ENCODE measurements around the gene TNPO1. TPM values are rescaled to one million over a fixed set of nuclear protein-coding genes. Genes with fewer than 3 reads are reported as not detected.
"Not testable (repeated sequence)": the region's sequence is repeated elsewhere in the genome, so short reads cannot be mapped to it uniquely, and the experiment has no call there.

Gene TNPO1
- total RNA-seq, 1 experiment from 2014 or later, result 163 TPM

DNA sequence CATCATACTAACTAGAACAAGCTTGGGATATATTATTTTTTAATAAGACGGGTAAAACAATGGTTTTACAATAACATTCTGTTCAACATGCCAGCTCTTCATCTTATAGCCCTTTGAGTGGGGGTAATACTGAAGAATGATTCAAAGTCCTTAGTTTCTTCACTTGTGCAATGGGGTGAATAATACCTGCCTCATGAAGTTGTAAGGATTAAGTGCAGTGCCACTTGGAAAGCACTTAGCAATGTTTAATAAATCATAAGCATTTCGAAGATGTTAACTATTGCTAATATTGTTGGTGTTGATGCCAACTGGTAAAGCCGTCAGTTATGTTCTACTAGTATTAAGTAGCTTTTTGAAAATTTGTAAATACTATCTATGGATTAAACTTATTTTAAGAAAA lies 38.0 kb downstream of the TNPO1 start:
- DNase-seq (ENCODE audit: low spot score), result no peak

DNA sequence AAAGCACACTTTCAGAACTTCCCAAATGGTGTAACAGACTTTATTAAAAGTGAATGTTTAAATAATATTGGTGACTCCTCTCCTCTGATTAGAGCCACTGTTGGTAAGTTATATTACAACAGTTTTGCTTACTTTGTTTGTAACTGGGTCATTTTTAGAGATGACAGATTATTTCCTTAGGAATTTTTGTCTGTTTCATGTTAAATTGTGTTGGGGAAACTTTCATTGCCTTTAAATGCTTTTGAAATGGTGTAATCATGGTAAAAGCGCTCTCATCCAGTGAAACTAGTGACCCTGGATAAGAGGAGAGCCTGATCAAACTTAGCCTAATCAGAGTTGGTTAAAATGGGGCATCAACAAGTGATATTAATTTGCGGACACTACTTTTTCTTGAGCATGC lies 39.4 kb downstream of the TNPO1 start:
- DNase-seq (ENCODE audit: low spot score), result no peak

DNA sequence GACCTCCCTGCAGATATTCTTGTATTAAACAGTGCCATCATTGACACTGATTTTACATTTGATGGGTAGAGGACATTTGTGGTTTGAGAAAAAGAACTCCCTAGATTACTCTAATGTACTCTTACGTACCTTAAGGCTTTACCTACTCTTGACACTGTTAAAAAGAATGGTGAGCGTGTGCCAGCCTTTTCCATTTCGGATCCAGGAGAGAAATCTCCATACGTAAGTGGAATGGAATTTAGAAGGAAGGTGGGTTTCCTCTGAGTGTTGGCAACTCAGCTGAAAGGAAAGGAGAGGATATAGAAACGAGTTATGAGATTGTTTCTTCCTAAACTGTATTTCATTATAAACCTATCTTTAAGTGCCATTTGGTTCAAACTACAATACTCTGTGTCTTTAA lies 40.9 kb downstream of the TNPO1 start:
- no peak for DNase-seq (ENCODE audit: low spot score)

DNA sequence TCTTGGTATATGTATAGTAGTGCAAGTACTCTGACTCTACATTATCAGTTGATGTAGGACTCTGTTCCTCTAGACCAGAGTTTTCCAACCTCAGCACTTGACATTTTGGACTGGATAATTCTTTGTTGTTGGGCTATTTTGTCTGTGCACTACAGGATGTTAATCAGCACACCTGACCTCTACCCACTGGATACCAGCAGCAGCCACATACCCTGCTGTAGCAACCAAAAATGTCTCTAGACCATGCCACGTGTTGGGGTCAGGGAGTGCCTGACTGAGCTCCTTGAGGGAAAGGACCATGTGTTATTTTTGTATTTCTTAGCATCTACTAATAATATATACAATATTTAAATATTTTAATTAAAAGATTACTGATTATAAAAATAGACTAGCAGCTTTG lies 42.7 kb downstream of the TNPO1 start:
- DNase-seq (ENCODE audit: low spot score), result no peak

DNA sequence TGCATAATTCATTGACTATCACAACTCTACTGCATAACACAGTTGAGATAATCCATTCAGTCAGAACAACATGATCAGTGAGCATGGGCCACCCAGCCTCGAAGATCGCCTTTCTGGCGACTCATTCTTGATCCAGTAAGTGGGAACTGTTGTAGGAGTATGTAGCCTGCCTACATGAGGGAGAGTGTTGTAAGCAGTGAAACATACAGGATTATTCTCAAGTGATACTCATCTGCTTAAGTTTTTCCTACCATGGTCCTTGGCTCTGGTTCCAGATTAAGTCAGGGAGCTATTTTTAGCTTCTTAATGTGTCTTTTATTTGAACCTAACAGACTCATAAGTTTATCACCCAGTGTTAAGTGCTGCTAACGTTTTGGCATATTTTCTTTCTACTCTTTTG lies 44.0 kb downstream of the TNPO1 start:
- DNase-seq (ENCODE audit: low spot score), result no peak

DNA sequence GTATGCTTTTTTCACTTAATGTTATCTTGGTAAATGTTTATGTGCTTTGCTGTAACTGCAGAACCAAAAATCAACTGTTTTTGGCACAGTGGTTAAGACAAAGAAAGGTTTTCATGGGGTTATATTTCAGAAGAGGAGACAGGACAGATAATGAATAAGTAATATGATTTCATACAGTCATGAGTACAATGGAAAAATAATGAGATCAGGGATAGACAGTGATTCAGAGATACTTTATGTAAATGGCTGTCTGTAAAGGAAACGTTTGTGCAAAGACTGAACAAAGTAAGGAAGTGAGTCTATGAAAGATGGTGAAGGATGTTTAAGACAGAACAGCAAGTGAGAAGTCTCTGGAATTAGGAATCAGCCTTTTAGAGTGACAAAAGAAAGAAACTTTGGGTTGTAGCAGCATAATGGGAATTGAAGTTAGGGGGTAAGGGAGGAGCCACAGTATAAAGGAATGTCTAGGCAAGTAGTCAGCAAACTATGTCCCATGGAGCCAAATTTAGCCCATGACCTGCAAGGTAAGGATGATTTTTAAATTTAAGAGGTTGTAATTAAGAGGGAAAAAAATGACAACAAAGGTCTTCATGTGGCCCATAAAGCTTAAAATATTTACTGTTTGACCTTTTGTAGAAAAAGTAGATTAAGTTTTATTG lies 55.0 kb downstream of the TNPO1 start:
- DNase-seq (ENCODE audit: low spot score), result no peak

DNA sequence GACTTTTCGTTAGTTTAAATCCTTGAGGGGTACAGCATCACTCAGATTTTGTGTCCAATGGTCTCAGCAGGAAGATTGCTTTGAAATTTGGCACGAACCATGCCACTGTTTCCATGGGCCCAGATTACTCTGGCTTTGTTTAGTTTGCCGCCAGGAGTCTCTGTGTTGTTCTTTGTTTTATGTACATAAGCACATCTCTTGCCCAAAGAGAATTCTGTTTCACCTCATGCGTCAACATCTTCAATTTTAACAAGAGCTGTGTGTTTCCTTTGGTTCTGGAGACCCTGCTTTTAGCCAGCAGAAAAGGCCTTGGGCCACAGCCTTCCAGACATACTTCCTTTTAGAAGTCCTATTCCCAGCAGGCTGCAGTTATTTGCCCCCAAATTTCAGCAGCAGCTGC lies 62.4 kb downstream of the TNPO1 start:
- no peak for DNase-seq (ENCODE audit: low spot score)

DNA sequence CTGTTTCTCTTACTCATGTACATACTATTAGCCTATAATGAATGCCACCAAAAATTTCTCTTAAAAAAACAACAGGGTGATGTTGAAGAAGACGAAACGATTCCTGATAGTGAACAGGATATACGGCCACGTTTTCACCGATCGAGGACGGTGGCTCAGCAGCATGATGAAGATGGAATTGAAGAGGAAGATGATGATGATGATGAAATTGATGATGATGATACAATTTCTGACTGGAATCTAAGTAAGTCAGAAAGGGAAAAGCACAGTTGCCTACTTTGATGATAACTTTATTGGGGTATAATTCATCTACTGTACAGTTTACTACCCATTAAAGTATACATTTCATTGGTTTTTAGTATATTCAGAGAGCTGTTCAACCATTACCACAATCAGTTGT lies 66.5 kb downstream of the TNPO1 start:
- DNase-seq (ENCODE audit: low spot score), result no peak

DNA sequence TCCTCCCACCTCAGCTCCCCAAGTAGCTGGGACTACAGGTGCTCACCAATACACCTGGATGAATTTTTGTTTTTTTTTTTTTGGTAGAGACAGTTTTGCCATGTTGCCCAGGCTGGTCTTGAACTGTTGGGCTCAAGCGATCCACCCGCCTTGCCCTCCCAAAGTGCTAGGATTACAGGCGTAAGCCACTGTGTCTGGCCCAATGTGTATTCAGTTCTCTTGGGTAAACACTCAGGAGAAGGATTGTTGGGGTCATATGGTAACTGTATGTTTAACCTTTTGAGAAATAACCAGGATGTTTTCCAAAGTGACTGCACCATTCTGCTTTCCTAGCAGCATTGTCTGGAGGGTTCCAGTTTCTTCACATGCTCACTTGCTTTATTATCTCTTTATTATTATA lies 67.4 kb downstream of the TNPO1 start:
- no peak for DNase-seq (ENCODE audit: low spot score)

DNA sequence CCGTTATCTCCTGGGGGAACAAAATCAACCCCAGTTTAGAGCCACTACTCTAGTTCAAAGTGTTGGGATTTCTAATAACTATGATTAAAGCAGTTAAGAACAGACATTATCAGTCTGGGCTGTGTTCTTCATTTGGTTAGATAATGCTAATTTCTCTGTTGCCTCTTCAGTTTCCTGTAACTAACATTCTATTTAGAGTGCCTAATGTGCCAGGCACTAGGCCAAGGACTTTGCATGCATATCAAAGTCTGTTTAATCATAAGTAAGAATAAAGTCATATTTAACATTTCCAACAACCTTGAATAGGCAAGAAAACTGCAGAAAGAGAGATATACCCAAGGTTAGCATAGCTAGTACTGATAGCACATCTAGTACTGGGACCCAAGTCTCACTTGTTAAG lies 68.4 kb downstream of the TNPO1 start:
- DNase-seq (ENCODE audit: low spot score), result no peak

DNA sequence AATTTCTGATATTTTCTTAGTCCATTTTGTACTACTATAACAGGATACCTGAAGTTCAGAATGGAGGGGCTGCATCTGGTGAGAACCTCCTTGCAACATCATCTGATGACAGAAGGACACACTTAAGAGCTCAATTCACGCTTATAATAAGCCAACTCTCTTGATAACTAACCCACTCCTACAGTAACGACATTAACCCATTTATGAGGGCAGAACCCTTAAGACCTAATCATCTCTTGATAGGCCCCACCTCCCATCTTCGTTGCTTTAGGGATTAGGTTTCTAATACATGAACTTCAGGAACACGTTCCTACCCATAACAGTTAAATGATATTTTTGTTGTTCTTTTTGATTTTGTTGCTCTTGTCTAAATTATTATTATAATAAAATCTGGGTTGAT lies 69.4 kb downstream of the TNPO1 start:
- DNase-seq (ENCODE audit: low spot score), result no peak

DNA sequence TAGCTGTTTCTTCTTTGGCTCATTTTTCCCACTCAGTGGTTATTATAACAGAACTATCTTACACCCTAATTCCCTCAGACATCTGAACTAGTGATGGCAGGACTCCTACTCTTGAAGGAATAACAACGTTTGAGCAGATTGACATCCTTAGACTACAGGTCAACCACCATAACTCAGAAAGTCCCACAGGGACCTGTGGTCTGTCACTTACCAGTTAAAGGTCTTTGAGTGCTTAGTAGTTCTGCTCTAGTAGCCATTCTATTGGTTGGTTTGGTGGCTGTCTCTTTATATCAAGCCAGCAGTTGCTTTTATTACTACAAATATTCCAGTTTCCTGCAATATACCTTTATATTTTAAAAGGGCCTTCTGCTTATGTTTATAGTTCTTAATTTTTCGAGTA lies 72.1 kb downstream of the TNPO1 start:
- no peak for DNase-seq (ENCODE audit: low spot score)

DNA sequence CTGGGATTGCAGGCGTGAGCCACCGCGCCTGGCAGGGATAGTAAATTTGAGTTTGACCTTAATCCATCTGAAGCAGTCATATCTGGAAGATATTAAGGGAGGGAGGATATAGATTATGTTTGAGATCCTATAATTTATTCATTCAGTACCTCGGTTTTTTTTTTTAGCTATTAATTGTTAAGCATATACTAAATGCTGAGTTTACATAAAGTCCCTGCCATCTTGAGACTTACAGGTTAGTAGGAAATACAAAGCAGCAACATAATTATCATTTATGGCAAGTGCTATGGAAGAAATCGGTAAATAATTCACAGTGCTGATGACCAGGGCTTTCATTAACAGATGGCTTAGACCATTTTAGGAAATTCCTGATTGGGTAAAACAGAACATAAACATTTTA lies 72.9 kb downstream of the TNPO1 start:
- DNase-seq (ENCODE audit: low spot score), result no peak

DNA sequence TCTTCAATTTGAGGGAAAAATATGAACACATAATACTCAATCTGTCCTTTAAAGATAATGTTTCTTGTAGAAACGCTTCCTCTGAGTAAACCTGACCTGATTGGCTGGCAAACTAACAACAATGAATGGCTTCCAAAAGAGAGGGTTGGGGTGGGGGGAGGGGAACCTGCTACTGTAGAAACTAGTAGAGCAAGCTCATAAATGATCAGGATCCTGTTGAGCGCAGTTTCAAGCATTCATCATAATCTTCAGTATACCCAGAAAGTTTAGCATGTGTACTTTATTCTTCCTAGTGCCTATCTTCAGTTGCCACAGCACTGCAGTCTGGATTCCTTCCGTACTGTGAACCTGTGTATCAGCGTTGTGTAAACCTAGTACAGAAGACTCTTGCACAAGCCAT lies 76.4 kb downstream of the TNPO1 start:
- no peak for DNase-seq (ENCODE audit: low spot score)

DNA sequence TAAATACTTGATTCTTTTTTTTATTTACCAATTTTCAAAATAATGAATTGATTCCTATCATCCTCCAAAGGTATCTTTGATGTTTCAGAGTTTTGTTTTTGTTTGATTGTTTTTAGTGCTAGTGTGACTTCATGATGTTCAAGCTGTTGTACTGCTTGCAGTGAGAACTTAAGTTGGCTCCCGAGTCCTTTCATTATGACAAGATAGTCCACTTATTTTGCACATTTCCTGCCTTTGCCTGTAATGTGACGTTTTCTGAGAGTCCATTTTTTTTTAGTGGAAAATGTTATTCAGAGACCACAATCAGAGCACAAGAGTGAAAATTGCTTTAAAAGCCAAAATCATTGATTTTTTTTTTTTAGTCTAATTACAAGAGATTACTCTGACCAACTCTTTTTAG lies 79.3 kb downstream of the TNPO1 start:
- DNase-seq (ENCODE audit: low spot score), result no peak

DNA sequence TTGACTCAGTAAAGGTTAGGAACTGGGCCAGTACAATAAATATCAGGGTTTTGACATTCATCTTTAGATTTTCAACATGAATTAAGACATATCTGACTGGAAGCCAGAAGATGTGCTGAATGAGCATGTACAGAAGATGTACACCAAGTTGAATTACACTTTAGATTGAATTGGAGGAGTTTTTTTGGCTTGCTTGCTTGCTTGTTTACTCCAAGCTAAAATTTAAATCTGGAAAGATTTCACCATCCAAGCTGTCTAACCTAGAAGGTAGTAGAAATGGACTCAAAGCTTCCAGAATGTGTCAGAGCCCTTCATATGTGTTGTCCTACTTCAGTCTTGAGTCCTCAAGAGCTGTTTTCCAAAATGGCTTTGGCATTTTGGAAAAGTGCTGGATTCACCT lies 90.3 kb downstream of the TNPO1 start:
- no peak for DNase-seq (ENCODE audit: low spot score)

DNA sequence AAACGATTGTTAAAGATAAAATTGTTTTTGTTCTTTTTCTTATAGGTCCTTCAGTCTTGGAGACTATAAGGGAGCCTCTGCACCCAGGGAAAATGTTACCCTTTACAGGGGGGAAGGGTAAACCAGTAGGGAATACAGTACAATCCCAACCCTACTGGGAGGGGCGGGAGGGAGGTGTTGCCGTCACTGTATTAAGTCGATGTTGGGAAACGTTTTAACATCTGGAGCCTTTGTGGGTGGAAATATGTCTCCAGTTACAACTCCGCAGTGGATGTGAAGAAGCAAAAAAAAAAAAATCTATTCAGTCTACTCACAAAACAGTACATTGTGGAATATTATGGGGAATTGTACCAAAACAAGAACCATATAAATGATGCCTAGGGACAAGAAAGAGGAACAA lies 92.2 kb downstream of the TNPO1 start:
- DNase-seq (ENCODE audit: low spot score), result no peak

DNA sequence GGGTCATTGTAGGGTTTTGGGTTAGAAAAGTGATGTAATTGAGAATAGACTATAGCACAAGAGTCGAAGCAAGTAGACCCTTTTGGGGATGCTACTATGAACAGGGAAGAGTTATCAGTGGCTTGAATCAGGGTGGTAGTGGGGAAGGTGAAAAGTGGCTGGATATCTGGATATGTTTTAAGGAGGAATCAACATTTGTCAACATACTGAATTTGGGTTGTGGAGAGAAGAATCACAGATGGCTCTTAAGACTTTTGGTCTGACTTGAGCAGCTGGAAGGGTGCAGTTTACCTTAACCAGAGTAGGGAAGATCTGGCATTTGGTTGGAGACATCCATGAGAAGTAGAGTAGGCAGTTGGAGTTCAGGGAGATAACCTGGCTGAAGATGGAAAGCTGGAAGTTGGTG lies 100.9 kb downstream of the TNPO1 start:
- DNase-seq (ENCODE audit: low spot score), result no peak

DNA sequence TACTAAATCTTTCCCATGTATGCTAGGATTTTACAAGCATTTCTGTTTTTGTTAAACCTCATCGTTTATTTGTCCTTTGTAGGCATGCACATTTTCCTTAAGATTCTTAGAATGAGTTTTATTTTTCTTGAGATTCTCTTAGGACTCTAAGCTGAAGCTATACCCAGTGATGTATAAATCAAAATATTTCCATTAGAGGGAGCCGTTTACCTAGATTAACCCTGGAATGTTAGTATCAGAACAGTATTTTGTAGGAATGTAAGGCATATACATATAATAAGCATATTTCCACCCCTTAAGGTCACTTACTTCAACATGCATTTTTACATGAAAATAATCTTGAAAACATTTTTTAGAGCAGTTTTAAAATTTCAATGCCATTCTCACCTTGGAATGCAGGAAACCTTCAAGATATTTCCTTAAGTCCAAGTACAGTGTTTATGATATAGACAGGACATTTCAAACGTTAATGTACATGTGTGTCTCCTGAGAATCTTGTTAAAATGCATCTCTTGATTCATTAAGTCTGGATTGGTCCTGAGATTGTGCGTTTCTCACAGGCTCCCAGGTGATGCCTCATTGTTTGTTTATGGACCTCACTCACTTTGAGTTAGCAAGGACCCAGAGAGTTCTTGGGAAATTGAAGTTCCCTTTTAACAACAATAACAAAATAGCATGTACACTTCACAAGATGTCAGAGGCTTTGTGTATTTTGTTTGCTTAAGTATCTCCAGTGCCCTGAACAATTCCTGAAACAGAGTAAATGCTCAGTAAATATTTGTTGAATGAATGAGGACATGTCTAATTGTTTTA lies 104.4 kb downstream of the TNPO1 start:
- no peak for DNase-seq (ENCODE audit: low spot score)

DNA sequence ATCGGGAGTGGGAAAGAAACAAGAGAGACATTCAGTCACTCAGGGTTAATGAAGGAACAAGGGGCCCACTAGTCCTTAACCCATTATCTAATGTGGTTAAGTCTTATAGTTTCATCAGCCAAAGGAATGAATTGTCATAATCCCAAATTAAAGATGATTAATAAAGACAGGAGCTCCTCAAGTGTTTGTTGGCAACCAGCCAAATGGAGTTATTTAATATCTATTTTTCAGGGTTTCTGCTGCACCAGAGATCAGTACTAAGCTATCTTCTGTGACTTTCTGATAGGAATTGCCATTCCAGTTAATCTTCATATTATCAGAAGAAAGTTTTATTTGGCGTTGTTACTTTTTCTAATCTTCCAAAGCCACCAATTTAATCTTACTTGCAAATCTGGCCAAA lies 105.4 kb downstream of the TNPO1 start:
- no peak for DNase-seq (ENCODE audit: low spot score)

DNA sequence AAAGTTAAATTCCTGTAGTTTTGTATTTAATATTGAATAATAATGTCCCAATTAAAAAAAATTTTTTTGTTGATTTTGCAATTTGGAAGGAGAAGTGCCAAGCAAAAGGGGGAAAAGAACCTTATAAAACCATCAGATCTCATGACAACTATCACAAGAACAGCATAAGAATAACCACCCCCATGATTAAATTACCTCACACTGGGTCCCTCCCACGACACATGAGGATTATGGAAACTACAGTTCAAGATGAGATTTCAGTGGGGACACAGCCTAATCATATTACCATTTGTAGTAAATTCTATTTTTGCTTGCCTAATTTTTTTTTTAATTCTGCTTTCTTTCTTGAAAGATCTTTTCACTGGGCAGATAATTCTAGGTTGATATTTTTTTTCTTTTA lies 106.0 kb downstream of the TNPO1 start:
- no peak for DNase-seq (ENCODE audit: low spot score)

DNA sequence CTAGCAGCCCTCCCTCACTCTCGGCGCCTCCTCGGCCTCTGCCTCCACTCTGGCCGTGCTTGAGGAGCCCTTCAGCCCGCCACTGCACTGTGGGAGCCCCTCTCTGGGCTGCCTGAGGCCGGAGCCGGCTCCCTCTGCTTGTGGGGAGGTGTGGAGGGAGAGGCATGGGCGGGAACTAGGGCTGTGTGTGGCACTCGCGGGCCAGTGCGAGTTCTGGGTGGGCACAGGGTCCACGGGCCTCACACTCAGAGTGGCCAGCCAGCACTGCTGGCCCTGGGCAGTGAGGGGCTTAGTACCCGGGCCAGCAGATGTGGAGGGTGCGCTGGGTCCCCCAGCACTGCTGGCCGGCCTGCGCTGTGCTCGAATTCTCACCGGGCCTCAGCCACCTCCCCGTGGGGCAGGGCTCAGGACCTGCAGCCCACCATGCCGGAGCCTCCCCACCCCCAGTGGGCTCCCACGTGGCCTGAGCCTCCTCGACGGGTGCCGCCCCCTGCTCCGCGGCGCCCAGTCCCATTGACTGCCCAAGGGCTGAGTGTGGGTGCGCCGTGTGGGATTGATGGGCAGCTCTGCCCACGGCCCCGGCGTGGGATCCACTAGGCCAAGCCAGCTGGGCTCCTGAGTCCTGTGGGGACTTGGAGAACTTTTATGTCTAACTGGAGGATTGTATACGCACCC lies 109.0 kb downstream of the TNPO1 start:
- no peak for DNase-seq (ENCODE audit: low spot score)

DNA sequence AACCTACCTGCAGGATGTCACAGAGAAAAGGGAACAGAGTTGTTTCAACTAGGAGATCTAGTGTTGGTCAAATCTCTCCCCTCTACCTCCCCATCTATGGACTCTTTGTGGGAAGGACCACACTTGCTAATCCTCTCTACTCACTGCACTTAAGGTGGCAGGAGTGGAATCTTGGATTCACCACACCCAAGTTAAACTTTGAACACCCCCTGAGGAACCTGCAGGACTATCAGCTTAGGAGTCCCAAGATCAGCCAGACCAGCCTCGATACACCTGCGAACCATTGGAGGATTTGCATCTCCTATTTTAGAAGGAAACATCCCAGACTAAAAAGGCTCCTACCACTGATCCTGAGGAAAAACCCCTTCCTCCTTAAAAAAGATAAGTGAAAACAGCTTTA lies 116.2 kb downstream of the TNPO1 start:
- not testable (repeated sequence) for DNase-seq (ENCODE audit: low spot score)

All from H4 (cell line).